Osteoblast (primary cell): ENCODE measurements around the gene SLC26A4. TPM values are rescaled to one million over a fixed set of nuclear protein-coding genes. Genes with fewer than 3 reads are reported as not detected.

Source experiments
- DNase-seq: peaks from one replicate; pipeline ENCODE4 v3.0.0; 2011; ENCODE audit warnings: low spot score, mixed read lengths; ENCODE audit not compliant: insufficient read length; ENCODE audit errors: missing footprints
- H2AFZ ChIP-seq: 2 replicates; pipeline ENCODE4 v1.6.0; 2011; ENCODE audit warnings: mild to moderate bottlenecking, low read length
- H3K27ac ChIP-seq: 2 replicates; pipeline ENCODE4 v1.5.1; 2011; ENCODE audit warnings: mild to moderate bottlenecking, low read depth, low read length, moderate library complexity
- H3K27me3 ChIP-seq: 2 replicates; pipeline ENCODE4 v1.6.0; 2012; ENCODE audit warnings: mild to moderate bottlenecking, control low read depth, inconsistent platforms, low read length, moderate library complexity; ENCODE audit not compliant: insufficient read depth
- H3K36me3 ChIP-seq: 2 replicates; pipeline ENCODE4 v1.5.1; 2011; ENCODE audit warnings: mild to moderate bottlenecking, low read length, control low read depth, moderate library complexity; ENCODE audit not compliant: insufficient read depth
- H3K4me1 ChIP-seq: 2 replicates; pipeline ENCODE4 v1.5.1; 2011; ENCODE audit warnings: mild to moderate bottlenecking, low read length, control low read depth, moderate library complexity; ENCODE audit not compliant: insufficient read depth
- H3K4me2 ChIP-seq: 2 replicates; pipeline ENCODE4 v1.6.0; 2011; ENCODE audit warnings: mild to moderate bottlenecking, low read length; ENCODE audit not compliant: insufficient read depth
- H3K4me3 ChIP-seq: fragments of 200-600 bp; sonication (generic); 3 replicates; pipeline ENCODE4 v1.5.1; 2012; ENCODE audit warnings: mild to moderate bottlenecking, low read length, inconsistent platforms; ENCODE audit not compliant: insufficient read depth
- H3K79me2 ChIP-seq: 2 replicates; pipeline ENCODE4 v1.6.0; 2012; ENCODE audit warnings: mild to moderate bottlenecking, low read length, control low read depth, inconsistent platforms; ENCODE audit not compliant: insufficient read depth
- H3K9me3 ChIP-seq: 2 replicates; pipeline ENCODE4 v1.5.1; 2011; ENCODE audit warnings: low read depth, low read length, control low read depth
- H4K20me1 ChIP-seq: 2 replicates; pipeline ENCODE4 v1.6.0; 2012; ENCODE audit warnings: mild to moderate bottlenecking, low read length, control low read depth; ENCODE audit not compliant: insufficient read depth
- CTCF ChIP-seq: IDR thresholded peaks from 2 replicates; pipeline ENCODE4 v1.5.1; 2011; ENCODE audit warnings: mild to moderate bottlenecking, low read depth, low read length, moderate library complexity; ENCODE audit errors: extremely low read depth
- total RNA-seq: library from RNA; depleted of rRNA; stranded (reverse); fragments of >200 nt; gene quantifications from 2 replicates; pipeline ENCODE4 v1.2.3, GENCODE V29; 2012

The SLC26A4 gene
- total RNA-seq, 1 donor, result 0.36 TPM

GRCh38 chr7:107628461-107629064 lies 32.1 kb upstream of the SLC26A4 start:
- TF ChIP-seq CTCF, result no peak
- no peak for DNase-seq
- no peaks in the 10 kb centered on the region for H3K9me3 ChIP-seq
- H3K27me3 ChIP-seq, result no peaks in the 10 kb centered on the region
- H2AFZ ChIP-seq, result no peak overlapping the region
- no peaks in the 10 kb centered on the region for H4K20me1 ChIP-seq
- no peak overlapping the region for H3K27ac ChIP-seq
- no peaks in the 10 kb centered on the region for H3K79me2 ChIP-seq
- no peak overlapping the region for H3K4me3 ChIP-seq
- H3K4me2 ChIP-seq, result no peak overlapping the region
- no peaks in the 10 kb centered on the region for H3K4me1 ChIP-seq
- H3K36me3 ChIP-seq, result no peaks in the 10 kb centered on the region

GRCh38 chr7:107630342-107630741 lies 30.3 kb upstream of the SLC26A4 start:
- no peaks in the 10 kb centered on the region for H4K20me1 ChIP-seq
- no peaks in the 10 kb centered on the region for H3K36me3 ChIP-seq

GRCh38 chr7:107631588-107632491 lies 28.8 kb upstream of the SLC26A4 start:
- Histone ChIP-seq H3K36me3 (no peaks in the 10 kb centered on the region), H4K20me1 (no peaks in the 10 kb centered on the region), H3K27ac (no peak overlapping the region), H3K4me2 (no peak overlapping the region), H3K4me1 (no peaks in the 10 kb centered on the region), H3K27me3 (no peaks in the 10 kb centered on the region), H2AFZ (no peak overlapping the region), H3K9me3 (no peaks in the 10 kb centered on the region), H3K4me3 (no peak overlapping the region), H3K79me2 (no peaks in the 10 kb centered on the region)
- no peak for TF ChIP-seq CTCF
- DNase-seq, result no peak

More at GRCh38 chr7:107630342-107630741, 30.3 kb upstream of the SLC26A4 start:
- Histone ChIP-seq H3K27me3 (no peaks in the 10 kb centered on the region), H2AFZ (no peak overlapping the region), H3K79me2 (no peaks in the 10 kb centered on the region), H3K27ac (no peak overlapping the region), H3K4me2 (no peak overlapping the region), H3K4me1 (no peaks in the 10 kb centered on the region), H3K4me3 (no peak overlapping the region), H3K9me3 (no peaks in the 10 kb centered on the region)
- TF ChIP-seq CTCF, result no peak
- DNase-seq, result no peak

- Histone ChIP-seq H3K27ac (no peak overlapping the region), H4K20me1 (no peaks in the 10 kb centered on the region), H3K79me2 (no peaks in the 10 kb centered on the region), H3K36me3 (no peaks in the 10 kb centered on the region), H3K9me3 (no peaks in the 10 kb centered on the region), H3K4me1 (no peaks in the 10 kb centered on the region), H3K27me3 (no peaks in the 10 kb centered on the region), H3K4me2 (no peak overlapping the region), H3K4me3 (no peak overlapping the region), H2AFZ (no peak overlapping the region)
- TF ChIP-seq CTCF, result no peak
- DNase-seq, result no peak
These were observed 28.1 kb upstream of the SLC26A4 start for GRCh38 chr7:107632492-107632865.
